ENCODE measurements around the gene LRRFIP1. TPM values are rescaled to one million over a fixed set of nuclear protein-coding genes. Genes with fewer than 3 reads are reported as not detected.
"Not testable (repeated sequence)": the region's sequence is repeated elsewhere in the genome, so short reads cannot be mapped to it uniquely, and the experiment has no call there.

Gene LRRFIP1
- total and polyA plus RNA-seq, 2 donors = 77.5 to 120 TPM

GRCh38 chr2:237783678-237784077, 156.3 kb downstream of the LRRFIP1 start:
- H3K4me1 ChIP-seq (ENCODE audit: insufficient read depth); H3K27ac ChIP-seq (ENCODE audit: low read depth); H3K4me3 ChIP-seq (ENCODE audit: low read depth, low read length); DNase-seq (ENCODE audit: extremely low spot score); H3K36me3 ChIP-seq (ENCODE audit: insufficient read depth): not testable (repeated sequence)
- 96% methylated on average over 2 of the region's 5 CpGs for WGBS

GRCh38 chr2:237786936-237787335, 159.5 kb downstream of the LRRFIP1 start:
- H3K4me3 ChIP-seq (ENCODE audit: low read depth, low read length) = no peak overlapping the region
- H3K36me3 ChIP-seq (ENCODE audit: insufficient read depth) = no peaks in the 10 kb centered on the region
- H3K27ac ChIP-seq (ENCODE audit: low read depth) = no peak overlapping the region
- WGBS = 97% methylated on average over 4 of the region's 4 CpGs
- DNase-seq (ENCODE audit: extremely low spot score) = no peak
- H3K4me1 ChIP-seq (ENCODE audit: insufficient read depth) = no peaks in the 10 kb centered on the region

- DNase-seq (ENCODE audit: extremely low spot score) = no peak
- Histone ChIP-seq H3K36me3 (ENCODE audit: insufficient read depth) (no peaks in the 10 kb centered on the region), H3K4me1 (ENCODE audit: insufficient read depth) (no peaks in the 10 kb centered on the region), H3K4me3 (ENCODE audit: low read depth, low read length) (no peak overlapping the region), H3K27ac (ENCODE audit: low read depth) (no peak overlapping the region)
- WGBS = 85% methylated on average over 4 of the region's 4 CpGs
These were observed 163.0 kb downstream of the LRRFIP1 start for GRCh38 chr2:237790353-237790752.

GRCh38 chr2:237791977-237792727, 164.8 kb downstream of the LRRFIP1 start:
- DNase-seq (ENCODE audit: extremely low spot score) = no peak
- no peak overlapping the region for H3K4me3 ChIP-seq (ENCODE audit: low read depth, low read length)
- WGBS = 72% methylated on average over 6 of the region's 6 CpGs

GRCh38 chr2:237797253-237797652, 169.9 kb downstream of the LRRFIP1 start:
- Histone ChIP-seq H3K4me1 (ENCODE audit: insufficient read depth) (no peaks in the 10 kb centered on the region), H3K36me3 (ENCODE audit: insufficient read depth) (no peaks in the 10 kb centered on the region), H3K27ac (ENCODE audit: low read depth) (no peak overlapping the region), H3K4me3 (ENCODE audit: low read depth, low read length) (no peak overlapping the region)
- WGBS = 95% methylated on average over 3 of the region's 3 CpGs
- no peak for DNase-seq (ENCODE audit: extremely low spot score)

More at GRCh38 chr2:237791977-237792727, 164.8 kb downstream of the LRRFIP1 start:
- Histone ChIP-seq H3K36me3 (ENCODE audit: insufficient read depth) (no peaks in the 10 kb centered on the region), H3K4me1 (ENCODE audit: insufficient read depth) (no peaks in the 10 kb centered on the region), H3K27ac (ENCODE audit: low read depth) (no peak overlapping the region)

GRCh38 chr2:237798236-237799059, 171.1 kb downstream of the LRRFIP1 start, which contains the start of gene RBM44:
RBM44 (plus strand) TSS chr2:237798779; CDS start chr2:237813610, 14,831 bp downstream.
- no peaks in the 10 kb centered on the region for H3K4me1 ChIP-seq (ENCODE audit: insufficient read depth)
- WGBS = 82% methylated on average over 84 of the region's 84 CpGs
- H3K4me3 ChIP-seq (ENCODE audit: low read depth, low read length) = no peak within 1 kb of the TSS
- H3K36me3 ChIP-seq (ENCODE audit: insufficient read depth) = no peaks in the 10 kb centered on the region
- no peak for DNase-seq (ENCODE audit: extremely low spot score)
- no peak within 1 kb of the TSS for H3K27ac ChIP-seq (ENCODE audit: low read depth)

- DNase-seq (ENCODE audit: extremely low spot score) = no peak
- no peak overlapping the region for H3K27ac ChIP-seq (ENCODE audit: low read depth)
- 90% methylated on average over 34 of the region's 34 CpGs for WGBS
- no peaks in the 10 kb centered on the region for H3K36me3 ChIP-seq (ENCODE audit: insufficient read depth)
- H3K4me3 ChIP-seq (ENCODE audit: low read depth, low read length) = no peak overlapping the region
- no peaks in the 10 kb centered on the region for H3K4me1 ChIP-seq (ENCODE audit: insufficient read depth)
These were observed 171.7 kb downstream of the LRRFIP1 start for GRCh38 chr2:237799060-237799428.

GRCh38 chr2:237801466-237801865, 174.1 kb downstream of the LRRFIP1 start:
- Histone ChIP-seq H3K36me3 (ENCODE audit: insufficient read depth) (no peaks in the 10 kb centered on the region), H3K4me3 (ENCODE audit: low read depth, low read length) (no peak overlapping the region), H3K27ac (ENCODE audit: low read depth) (no peak overlapping the region), H3K4me1 (ENCODE audit: insufficient read depth) (no peaks in the 10 kb centered on the region)
- no peak for DNase-seq (ENCODE audit: extremely low spot score)
- WGBS = 88% methylated on average over 2 of the region's 2 CpGs

GRCh38 chr2:237806334-237806733, 178.9 kb downstream of the LRRFIP1 start:
- no peak for DNase-seq (ENCODE audit: extremely low spot score)
- H3K4me1 ChIP-seq (ENCODE audit: insufficient read depth) = no peaks in the 10 kb centered on the region
- WGBS = 23% methylated on average over 2 of the region's 2 CpGs
- no peak overlapping the region for H3K27ac ChIP-seq (ENCODE audit: low read depth)
- no peak overlapping the region for H3K4me3 ChIP-seq (ENCODE audit: low read depth, low read length)
- H3K36me3 ChIP-seq (ENCODE audit: insufficient read depth) = no peaks in the 10 kb centered on the region

GRCh38 chr2:237815637-237816036, 188.2 kb downstream of the LRRFIP1 start:
- H3K27ac ChIP-seq (ENCODE audit: low read depth) = no peak overlapping the region
- H3K4me1 ChIP-seq (ENCODE audit: insufficient read depth) = no peaks in the 10 kb centered on the region
- DNase-seq (ENCODE audit: extremely low spot score) = no peak
- WGBS = 88% methylated on average over 1 of the region's 1 CpG
- no peak overlapping the region for H3K4me3 ChIP-seq (ENCODE audit: low read depth, low read length)
- no peaks in the 10 kb centered on the region for H3K36me3 ChIP-seq (ENCODE audit: insufficient read depth)

- Histone ChIP-seq H3K4me3 (ENCODE audit: low read depth, low read length) (no peak overlapping the region), H3K36me3 (ENCODE audit: insufficient read depth) (no peaks in the 10 kb centered on the region), H3K4me1 (ENCODE audit: insufficient read depth) (no peaks in the 10 kb centered on the region), H3K27ac (ENCODE audit: low read depth) (no peak overlapping the region)
- DNase-seq (ENCODE audit: extremely low spot score) = no peak
- 86% methylated on average over 1 of the region's 1 CpG for WGBS
These were observed 189.1 kb downstream of the LRRFIP1 start for GRCh38 chr2:237816531-237816930.

GRCh38 chr2:237818066-237818473, 190.7 kb downstream of the LRRFIP1 start:
- Histone ChIP-seq H3K4me3 (ENCODE audit: low read depth, low read length) (no peak overlapping the region), H3K27ac (ENCODE audit: low read depth) (no peak overlapping the region), H3K4me1 (ENCODE audit: insufficient read depth) (no peaks in the 10 kb centered on the region), H3K36me3 (ENCODE audit: insufficient read depth) (no peaks in the 10 kb centered on the region)
- WGBS = 44% methylated on average over 5 of the region's 5 CpGs
- no peak for DNase-seq (ENCODE audit: extremely low spot score)

- 76% methylated on average over 2 of the region's 2 CpGs for WGBS
- Histone ChIP-seq H3K4me3 (ENCODE audit: low read depth, low read length) (no peak overlapping the region), H3K36me3 (ENCODE audit: insufficient read depth) (no peaks in the 10 kb centered on the region), H3K4me1 (ENCODE audit: insufficient read depth) (no peaks in the 10 kb centered on the region), H3K27ac (ENCODE audit: low read depth) (no peak overlapping the region)
- DNase-seq (ENCODE audit: extremely low spot score) = no peak
These were observed 191.8 kb downstream of the LRRFIP1 start for GRCh38 chr2:237819231-237819630.

GRCh38 chr2:237820421-237820820, 193.0 kb downstream of the LRRFIP1 start:
- no peaks in the 10 kb centered on the region for H3K4me1 ChIP-seq (ENCODE audit: insufficient read depth)
- H3K36me3 ChIP-seq (ENCODE audit: insufficient read depth) = no peaks in the 10 kb centered on the region
- no peak overlapping the region for H3K27ac ChIP-seq (ENCODE audit: low read depth)
- WGBS = 85% methylated on average over 2 of the region's 2 CpGs
- no peak for DNase-seq (ENCODE audit: extremely low spot score)
- H3K4me3 ChIP-seq (ENCODE audit: low read depth, low read length) = no peak overlapping the region
